Inferior parietal cortex (tissue), 1 donor: Measurements from ENCODE around the gene MYO5C.

Experiments used
- DNase-seq: peaks from one replicate; pipeline ENCODE4 v3.0.0-alpha.2; 2016; ENCODE audit errors: extremely low spot score

The MYO5C gene

GRCh38 chr15:52146261-52146660 is 149.3 kb downstream of the MYO5C start:
- DNase-seq = no peak

GRCh38 chr15:52144656-52145178 is 150.9 kb downstream of the MYO5C start:
- no peak for DNase-seq

GRCh38 chr15:52143873-52144272 is 151.7 kb downstream of the MYO5C start:
- no peak for DNase-seq
